Measurements from ENCODE around the gene MYH9.

The MYH9 gene

GRCh38 chr22:36239150-36239400, 148.7 kb downstream of the MYH9 start:
- no peak for DNase-seq (ENCODE audit: extremely low read depth, low read depth)
- TF ChIP-seq CTCF (IDR thresholded peaks at IDR 0.05; ENCODE audit: low read depth, low read length): no peak

GRCh38 chr22:36238373-36239149, 149.2 kb downstream of the MYH9 start:
- DNase-seq (ENCODE audit: extremely low read depth, low read depth): no peak
- no peak for TF ChIP-seq CTCF (IDR thresholded peaks at IDR 0.05; ENCODE audit: low read depth, low read length)

GRCh38 chr22:36237462-36238372, 150.1 kb downstream of the MYH9 start:
- no peak for TF ChIP-seq CTCF (IDR thresholded peaks at IDR 0.05; ENCODE audit: low read depth, low read length)
- no peak for DNase-seq (ENCODE audit: extremely low read depth, low read depth)

- no peak for TF ChIP-seq CTCF (IDR thresholded peaks at IDR 0.05; ENCODE audit: low read depth, low read length)
- DNase-seq (ENCODE audit: extremely low read depth, low read depth): no peak
These were observed 151.1 kb downstream of the MYH9 start for GRCh38 chr22:36236388-36237319.

- TF ChIP-seq CTCF (IDR thresholded peaks at IDR 0.05; ENCODE audit: low read depth, low read length): no peak
- no peak for DNase-seq (ENCODE audit: extremely low read depth, low read depth)
These were observed 152.2 kb downstream of the MYH9 start for GRCh38 chr22:36235585-36235984.

- TF ChIP-seq CTCF (IDR thresholded peaks at IDR 0.05; ENCODE audit: low read depth, low read length): no peak
- no peak for DNase-seq (ENCODE audit: extremely low read depth, low read depth)
These were observed 152.8 kb downstream of the MYH9 start for GRCh38 chr22:36234919-36235318.
